ENCODE data around the gene SCART1. TPM values are rescaled to one million over a fixed set of nuclear protein-coding genes. Genes with fewer than 3 reads are reported as not detected.

Gene SCART1
- total RNA-seq: 3.3 and 3.4 TPM in 2 replicates

DNA sequence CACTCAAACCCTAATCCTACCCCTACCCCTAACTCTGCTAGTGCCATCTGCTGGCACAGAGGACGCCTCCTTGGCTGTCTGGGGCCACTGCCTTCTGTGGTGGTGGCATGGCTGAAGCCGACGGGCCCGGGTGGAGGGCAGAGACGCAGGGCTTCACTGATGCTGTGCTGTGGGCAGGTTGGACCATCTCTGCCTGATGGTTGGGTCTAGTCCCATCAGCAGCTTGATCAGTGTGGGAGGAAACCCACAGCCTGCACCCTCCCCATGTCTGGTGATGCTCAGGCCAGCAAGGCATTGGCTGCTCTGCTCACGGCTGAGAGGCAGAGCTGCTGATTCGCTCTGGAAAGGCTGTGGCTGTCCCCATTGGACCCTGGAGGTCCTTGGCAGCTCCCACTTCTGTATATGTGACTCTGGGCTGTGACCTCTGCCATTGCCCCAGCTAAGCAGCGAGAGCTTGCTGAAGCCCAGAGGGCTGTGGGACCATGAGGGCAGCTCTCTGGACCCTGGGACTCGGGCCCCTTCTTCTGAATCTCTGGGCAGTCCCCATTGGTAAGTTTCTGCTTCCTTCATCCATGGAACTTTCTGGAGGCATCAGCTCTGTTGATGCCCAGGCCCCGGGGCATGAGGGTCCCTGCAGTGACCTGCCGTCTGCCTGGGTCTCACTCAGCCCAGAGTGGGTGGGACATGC lies at the start of gene SCART1:
Gene SCART1, plus strand, starts transcription at position 430 of the 688 bp plus-strand sequence. Its CDS starts 53 bp downstream, at position 483.

DNA sequence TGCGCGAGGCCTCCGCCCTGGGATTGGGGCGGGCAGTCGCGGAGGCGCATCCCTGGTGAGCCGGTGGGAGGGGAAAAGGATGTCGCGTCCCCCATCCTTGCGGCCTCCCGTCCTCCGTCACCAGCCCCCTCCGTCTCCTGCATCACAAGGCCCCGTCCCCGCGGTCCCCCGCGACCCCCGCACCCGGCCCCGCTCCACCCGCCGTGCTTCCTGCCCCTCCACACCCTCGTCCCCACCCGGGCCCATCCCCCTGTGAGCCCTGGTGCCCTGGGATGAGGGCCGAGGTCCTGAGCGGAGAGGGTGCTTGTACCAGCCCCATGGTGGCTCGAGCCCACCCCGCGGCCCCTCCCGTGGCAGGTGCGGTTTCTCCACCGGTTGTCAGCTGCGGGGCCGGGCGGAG lies 29.1 kb upstream of the SCART1 start, which contains the start of gene SPRN:
Gene SPRN, minus strand, starts transcription at position 25 of the 400 bp plus-strand sequence. CDS start 944 bp downstream, outside the sequence.

Other genes with a start within 250 kb of the SCART1 start
- gene UTF1, start 223.7 kb upstream of the SCART1 start, total RNA-seq: not detected in 2 replicates
- gene VENTX, start 216.1 kb upstream of the SCART1 start, total RNA-seq: not detected in 2 replicates
- 0.32 and 0.65 TPM in 2 replicates for gene ADAM8, start 177.1 kb upstream of the SCART1 start, total RNA-seq
- 51.0 and 62.5 TPM in 2 replicates for gene TUBGCP2, start 145.1 kb upstream of the SCART1 start, total RNA-seq
- 21.1 and 23.0 TPM in 2 replicates for gene ZNF511, start 145.0 kb upstream of the SCART1 start, total RNA-seq
- gene CALY, start 117.0 kb upstream of the SCART1 start, total RNA-seq: not detected in 2 replicates
- not detected in 2 replicates for gene PRAP1, start 106.6 kb upstream of the SCART1 start, total RNA-seq
- gene FUOM, start 95.9 kb upstream of the SCART1 start, total RNA-seq: 10.4 and 20.8 TPM in 2 replicates
- gene ECHS1, start 80.6 kb upstream of the SCART1 start, total RNA-seq: 51.8 and 52.0 TPM in 2 replicates
- gene PAOX, start 74.7 kb upstream of the SCART1 start, total RNA-seq: 4.2 and 4.4 TPM in 2 replicates
- gene MTG1, start 59.8 kb upstream of the SCART1 start, total RNA-seq: 29.1 and 29.4 TPM in 2 replicates
- 0.11 and 0.13 TPM in 2 replicates for gene SPRN, start 29.3 kb upstream of the SCART1 start, total RNA-seq
- 1.6 TPM in 2 replicates for gene CYP2E1, start 73.4 kb downstream of the SCART1 start, total RNA-seq
- gene SYCE1, start 111.6 kb downstream of the SCART1 start, total RNA-seq: not detected in 2 replicates
- not detected in 2 replicates for gene FRG2B, start 172.8 kb downstream of the SCART1 start, total RNA-seq